Neuron (in vitro differentiated cells): ENCODE results near the gene PLEKHB2.
"Not testable (repeated sequence)": the region's sequence is repeated elsewhere in the genome, so short reads cannot be mapped to it uniquely, and the experiment has no call there.

Source experiments
- H2AFZ ChIP-seq: one replicate; pipeline ENCODE4 v1.6.1; 2013; ENCODE audit warnings: low read depth, mild to moderate bottlenecking, inconsistent platforms, low read length, moderate library complexity
- H3K27me3 ChIP-seq: one replicate; pipeline ENCODE4 v1.6.1; 2013; ENCODE audit warnings: low read length; ENCODE audit not compliant: insufficient read depth
- H3K36me3 ChIP-seq: one replicate; pipeline ENCODE4 v1.6.1; 2013; ENCODE audit warnings: low read length; ENCODE audit not compliant: insufficient read depth
- H3K4me1 ChIP-seq: one replicate; pipeline ENCODE4 v1.6.1; 2013; ENCODE audit warnings: low read length; ENCODE audit not compliant: insufficient read depth
- H3K4me3 ChIP-seq: 2 replicates; pipeline ENCODE4 v1.5.1; 2013; ENCODE audit warnings: mild to moderate bottlenecking, low read length, moderate library complexity
- H3K9me3 ChIP-seq: one replicate; pipeline ENCODE4 v1.6.1; 2013; ENCODE audit warnings: low read length

The PLEKHB2 gene, protein sequence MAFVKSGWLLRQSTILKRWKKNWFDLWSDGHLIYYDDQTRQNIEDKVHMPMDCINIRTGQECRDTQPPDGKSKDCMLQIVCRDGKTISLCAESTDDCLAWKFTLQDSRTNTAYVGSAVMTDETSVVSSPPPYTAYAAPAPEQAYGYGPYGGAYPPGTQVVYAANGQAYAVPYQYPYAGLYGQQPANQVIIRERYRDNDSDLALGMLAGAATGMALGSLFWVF

DNA sequence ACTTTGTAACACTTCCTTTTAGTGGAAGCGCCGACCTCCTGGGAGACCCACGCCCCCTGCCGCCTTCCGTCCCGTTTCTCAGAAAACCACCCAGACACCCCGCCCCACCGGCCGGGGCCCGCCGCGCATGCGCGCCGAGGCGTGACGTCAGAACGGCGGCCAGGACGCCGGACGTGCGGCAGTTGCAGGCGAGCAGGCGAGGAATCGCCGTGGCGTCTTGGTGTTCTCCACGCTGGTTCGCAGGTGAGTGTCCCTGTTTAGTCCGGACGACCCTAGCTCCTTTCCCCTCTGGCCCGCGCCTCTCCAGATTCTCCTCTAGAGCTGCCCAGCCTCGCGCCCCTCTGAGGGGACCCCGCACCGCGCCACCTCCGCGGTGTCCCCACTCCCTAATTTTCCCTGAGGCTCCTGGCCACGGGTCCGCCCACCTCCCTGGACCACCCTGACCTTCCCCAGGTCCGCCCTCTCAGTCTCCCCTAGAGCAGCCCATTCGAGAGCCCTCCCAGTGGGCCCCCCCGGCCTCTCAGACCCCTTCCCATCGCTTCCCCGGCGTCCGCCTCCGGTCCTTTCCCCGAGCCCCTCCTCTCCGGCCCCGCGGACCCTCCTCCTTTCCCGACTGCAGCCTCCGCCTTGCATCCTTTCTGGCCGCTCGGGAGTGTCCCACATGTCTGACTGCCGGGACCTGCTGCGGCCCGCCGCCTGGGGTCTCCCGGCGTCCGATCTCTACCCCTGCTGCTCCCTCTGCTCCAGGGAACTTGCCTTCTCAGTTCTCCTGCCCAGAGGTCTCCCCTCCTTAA lies at the start of gene PLEKHB2:
Gene PLEKHB2, plus strand, starts transcription at position 181 of the 794 bp plus-strand sequence. CDS start 15,606 bp downstream, outside the sequence.
- Histone ChIP-seq H3K36me3 (no peaks in the 10 kb centered on the region), H2AFZ (peak within 1 kb of the TSS; percentile 98), H3K9me3 (no peaks in the 10 kb centered on the region), H3K4me3 (peak within 1 kb of the TSS; percentile 72), H3K27me3 (no peaks in the 10 kb centered on the region), H3K4me1 (peaks cover 19% of the 10 kb centered on the region)

DNA sequence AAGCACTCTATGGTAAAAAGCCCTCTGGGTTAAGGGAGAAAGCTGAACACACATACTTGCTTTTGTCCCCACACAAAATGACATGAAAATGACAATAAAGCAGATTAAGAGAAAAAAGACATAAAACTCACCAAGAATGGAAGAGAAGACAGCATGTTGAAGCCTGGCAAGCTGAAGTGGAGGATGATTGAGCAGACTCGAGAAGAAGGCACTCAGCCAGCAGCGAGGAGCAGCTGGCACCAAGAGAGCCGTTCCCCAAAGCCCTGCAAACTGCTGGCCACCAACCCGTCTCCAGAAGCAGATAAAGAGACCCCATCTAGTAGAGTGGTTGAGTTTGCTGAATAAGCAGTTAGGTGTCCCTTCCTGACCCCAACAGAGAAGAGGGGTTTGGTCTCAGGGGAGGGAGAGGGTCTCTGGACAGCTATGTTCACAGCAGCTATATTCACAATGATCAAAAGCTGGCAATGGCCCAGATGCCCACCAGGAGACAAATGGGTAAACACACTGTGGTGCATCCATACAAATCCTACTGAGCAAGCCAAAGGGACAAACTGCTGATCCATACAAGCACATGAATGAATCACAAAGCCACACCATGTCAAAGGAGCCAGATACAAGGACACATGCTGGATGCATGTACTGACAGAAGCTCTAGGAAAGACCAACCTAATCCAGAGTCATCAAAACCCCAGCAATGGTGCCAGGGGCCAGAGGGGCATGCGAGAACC lies 48.8 kb upstream of the PLEKHB2 start:
- no peaks in the 10 kb centered on the region for H3K9me3 ChIP-seq
- no peaks in the 10 kb centered on the region for H3K27me3 ChIP-seq
- no peaks in the 10 kb centered on the region for H3K4me1 ChIP-seq
- peaks cover 75% of the 10 kb centered on the region for H3K36me3 ChIP-seq
- H2AFZ ChIP-seq, result no peak overlapping the region
- no peak overlapping the region for H3K4me3 ChIP-seq

DNA sequence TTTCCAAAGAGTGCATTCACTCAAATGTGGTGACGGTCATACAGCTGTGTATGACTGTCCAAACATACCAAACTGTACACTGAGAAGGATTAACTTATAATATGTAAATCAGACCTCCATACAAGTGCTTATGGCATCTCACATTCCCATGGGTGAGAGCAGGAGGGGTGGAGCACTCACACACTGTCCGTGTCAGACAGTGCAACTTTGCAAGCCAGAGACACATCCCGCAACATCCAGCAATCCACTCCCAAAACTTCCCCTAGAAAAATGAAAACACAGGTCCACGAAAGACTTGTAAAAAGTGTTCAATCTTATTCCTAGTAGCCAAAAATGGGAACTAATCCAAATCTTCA lies 48.2 kb upstream of the PLEKHB2 start:
- no peaks in the 10 kb centered on the region for H3K4me1 ChIP-seq
- H3K27me3 ChIP-seq, result no peaks in the 10 kb centered on the region
- H3K36me3 ChIP-seq, result peaks cover 74% of the 10 kb centered on the region
- no peak overlapping the region for H3K4me3 ChIP-seq
- H2AFZ ChIP-seq, result no peak overlapping the region
- H3K9me3 ChIP-seq, result no peaks in the 10 kb centered on the region

DNA sequence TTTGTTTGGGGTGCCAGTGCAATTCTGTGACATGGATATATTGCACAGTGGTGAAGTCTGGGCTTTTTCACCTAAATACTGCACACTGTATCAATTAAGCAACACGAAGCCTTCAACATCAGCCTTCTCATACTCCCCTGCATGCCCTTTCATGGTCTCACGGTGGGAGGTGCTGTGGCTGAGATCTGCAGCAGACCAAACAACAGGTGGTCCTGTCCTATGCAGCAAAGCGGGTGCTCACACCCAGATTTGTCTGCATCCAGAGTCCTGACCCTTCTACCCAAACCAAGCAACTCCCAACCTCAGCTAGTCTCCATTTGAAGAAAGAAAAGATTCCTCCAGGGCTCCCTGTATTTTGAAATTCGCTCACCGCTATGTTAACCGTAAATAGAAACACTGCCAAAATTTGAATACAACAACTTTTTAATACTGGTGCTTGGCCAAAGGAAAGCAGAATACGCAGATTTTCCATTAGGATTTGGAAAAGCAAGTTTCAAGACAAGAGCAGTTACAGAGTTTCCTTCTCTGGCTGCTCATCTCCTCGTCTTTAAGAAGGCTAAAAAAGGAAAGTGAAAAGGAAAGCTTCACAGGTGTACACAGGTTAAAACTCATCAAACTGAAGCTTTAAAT lies 46.8 kb upstream of the PLEKHB2 start:
- Histone ChIP-seq H3K27me3 (no peaks in the 10 kb centered on the region), H3K36me3 (peaks cover 71% of the 10 kb centered on the region), H3K9me3 (no peaks in the 10 kb centered on the region), H2AFZ (no peak overlapping the region), H3K4me1 (no peaks in the 10 kb centered on the region), H3K4me3 (no peak overlapping the region)

DNA sequence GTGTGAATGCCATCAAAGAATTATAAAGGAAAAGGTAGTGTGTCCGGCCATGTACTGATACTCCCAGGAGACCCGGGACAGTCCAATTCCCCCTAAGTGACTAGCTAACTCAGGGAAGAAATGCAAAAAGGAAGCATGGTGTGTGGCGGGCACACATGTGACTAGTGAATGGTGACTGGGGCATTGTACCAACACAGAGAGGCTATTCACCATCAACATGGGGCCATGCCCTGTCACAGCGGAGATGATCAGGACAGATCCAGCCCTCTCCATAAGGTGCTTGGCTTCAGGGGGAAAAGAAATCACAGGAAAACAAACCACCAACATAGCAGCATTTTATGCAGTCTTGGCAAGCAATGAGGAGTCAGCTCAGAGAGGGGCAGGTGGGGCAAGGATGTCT lies 46.2 kb upstream of the PLEKHB2 start:
- Histone ChIP-seq H3K27me3 (no peaks in the 10 kb centered on the region), H3K4me1 (no peaks in the 10 kb centered on the region), H2AFZ (no peak overlapping the region), H3K9me3 (no peaks in the 10 kb centered on the region), H3K36me3 (peaks cover 70% of the 10 kb centered on the region), H3K4me3 (no peak overlapping the region)

DNA sequence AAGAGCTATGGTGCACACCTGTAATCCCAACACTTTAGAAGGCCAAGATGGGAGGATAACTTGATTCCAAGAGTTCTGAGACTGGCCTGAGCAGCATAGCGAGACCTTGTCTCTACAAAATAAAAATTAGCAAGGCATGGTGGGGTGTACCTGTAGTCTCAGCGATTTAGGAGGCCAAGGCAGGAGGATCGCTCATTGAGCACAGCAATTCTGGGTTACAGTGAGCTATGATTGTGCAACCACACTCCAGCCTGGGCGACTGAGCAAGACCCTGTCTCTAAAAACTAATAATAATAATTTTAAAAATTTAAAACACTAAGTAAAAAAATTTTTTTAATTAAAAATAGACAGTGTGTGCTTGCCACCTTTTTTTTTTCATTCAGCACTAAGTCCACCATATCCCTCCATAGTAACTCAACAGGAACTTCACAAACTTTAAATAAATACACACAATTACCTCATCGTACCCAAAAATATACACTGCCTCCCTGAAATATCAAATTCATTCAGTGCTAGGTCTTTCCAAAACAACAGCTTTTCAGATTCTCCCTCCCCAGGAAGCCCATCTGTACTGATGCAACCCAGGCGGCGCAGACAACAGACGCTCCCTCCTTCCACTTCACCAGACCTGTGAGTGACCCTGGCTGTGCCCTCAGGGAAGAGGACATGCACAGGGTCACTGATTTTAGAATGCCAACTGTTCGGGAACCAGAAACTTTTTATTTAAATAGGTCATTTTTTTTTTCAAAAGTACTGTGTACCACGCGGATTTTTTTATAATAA lies 41.4 kb upstream of the PLEKHB2 start:
- Histone ChIP-seq H3K9me3 (peaks cover 2% of the 10 kb centered on the region), H3K4me1 (peaks cover 13% of the 10 kb centered on the region), H3K4me3 (no peak overlapping the region), H3K27me3 (no peaks in the 10 kb centered on the region), H2AFZ (no peak overlapping the region), H3K36me3 (peaks cover 60% of the 10 kb centered on the region)

DNA sequence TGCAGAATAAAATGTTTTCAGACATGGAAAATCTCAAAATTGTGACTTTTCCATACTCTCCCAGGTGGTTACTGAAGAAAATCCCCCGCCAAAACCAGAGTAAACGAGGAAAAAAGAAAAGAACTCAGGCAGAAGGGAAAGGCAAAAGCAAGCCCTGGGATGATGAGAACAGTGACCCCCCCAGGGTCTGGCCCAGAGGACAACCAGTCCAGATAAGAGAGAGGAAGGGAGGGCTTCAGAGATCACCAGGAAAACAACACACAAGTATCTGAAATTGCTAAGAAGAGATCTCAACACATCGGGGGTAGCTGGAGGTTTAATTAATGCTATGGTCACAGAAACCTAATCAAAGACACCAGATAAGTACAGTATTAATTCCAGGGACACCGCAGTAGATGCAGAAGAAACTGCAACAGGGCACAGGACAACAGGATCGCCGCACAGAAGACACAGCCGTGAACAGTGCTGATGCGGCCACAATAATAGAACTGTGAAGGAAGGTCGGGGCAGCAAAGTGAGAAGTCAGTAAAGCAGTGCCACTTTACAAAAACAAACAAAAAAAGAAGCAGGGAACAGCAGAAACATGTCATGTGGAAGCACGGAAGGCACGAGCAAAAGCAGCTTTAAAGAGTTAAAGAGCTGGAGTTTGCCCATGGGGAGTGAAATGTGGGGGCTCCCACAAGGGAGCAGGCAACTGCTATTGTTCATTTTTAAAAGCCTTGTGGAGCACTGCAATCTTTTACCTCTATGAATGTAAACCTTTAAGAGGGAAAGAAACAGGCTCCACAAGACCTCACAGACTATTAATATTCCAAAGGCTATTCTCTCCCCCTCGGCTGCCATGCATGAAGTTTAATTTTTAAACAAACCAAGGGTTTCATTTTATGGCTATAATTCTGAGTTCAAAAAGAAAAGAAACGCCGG lies 40.3 kb upstream of the PLEKHB2 start:
- Histone ChIP-seq H3K4me3 (no peak overlapping the region), H3K9me3 (peaks cover 2% of the 10 kb centered on the region), H3K36me3 (peaks cover 64% of the 10 kb centered on the region), H3K4me1 (peaks cover 13% of the 10 kb centered on the region), H3K27me3 (no peaks in the 10 kb centered on the region), H2AFZ (no peak overlapping the region)

DNA sequence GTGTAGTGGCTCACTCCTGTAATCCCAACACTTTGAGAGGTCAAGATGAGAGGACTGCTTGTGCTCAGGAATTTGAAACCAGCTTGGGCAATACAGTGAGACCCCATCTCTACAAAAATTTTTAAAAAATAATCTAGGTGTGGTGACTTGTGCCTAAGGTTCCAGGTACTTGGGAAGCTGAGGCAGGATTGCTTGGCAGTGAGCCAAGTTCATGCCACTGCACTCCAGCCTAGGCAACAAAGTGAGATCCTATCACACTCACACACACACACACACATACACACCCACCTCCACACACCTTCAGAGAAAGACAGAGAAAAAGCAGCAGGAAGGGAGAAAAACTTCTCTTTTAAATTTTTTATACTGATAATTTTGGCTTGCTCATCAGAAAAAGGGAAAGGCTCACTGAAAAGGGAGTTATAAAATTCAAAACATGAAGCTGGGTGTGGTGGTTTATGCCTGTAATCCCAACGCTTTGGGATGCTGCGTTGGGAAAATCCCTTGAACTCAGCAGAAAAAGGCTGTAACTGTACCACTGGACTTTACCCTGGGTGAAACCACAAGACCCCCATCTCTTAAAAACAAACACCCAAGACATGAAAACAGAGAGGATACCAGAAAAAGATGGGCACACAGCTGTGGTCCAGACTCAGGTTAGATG lies 37.5 kb upstream of the PLEKHB2 start:
- Histone ChIP-seq H3K9me3 (peaks cover 2% of the 10 kb centered on the region), H3K4me1 (peaks cover 13% of the 10 kb centered on the region), H3K27me3 (no peaks in the 10 kb centered on the region), H2AFZ (no peak overlapping the region), H3K36me3 (peaks cover 74% of the 10 kb centered on the region), H3K4me3 (no peak overlapping the region)

DNA sequence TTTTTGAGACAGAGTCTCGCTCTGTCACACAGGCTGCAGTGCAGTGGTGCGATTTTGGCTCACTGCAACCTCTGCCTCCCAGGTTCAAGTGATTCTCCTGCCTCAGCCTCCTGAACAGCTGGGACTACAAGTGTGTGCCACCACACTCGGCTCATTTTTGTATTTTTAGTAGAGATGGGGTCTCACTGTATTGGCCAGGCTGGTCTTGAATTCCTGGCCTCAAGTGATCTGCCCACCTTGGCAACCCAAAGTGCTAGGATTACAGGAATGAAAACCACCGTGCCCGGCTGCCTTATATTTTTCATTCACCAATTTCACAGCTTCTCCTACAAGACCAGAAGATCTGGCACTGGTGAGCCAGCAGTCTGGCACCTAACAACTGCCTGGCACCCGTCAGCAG lies 37.0 kb upstream of the PLEKHB2 start:
- not testable (repeated sequence) for H3K4me3 ChIP-seq, H3K9me3 ChIP-seq, H3K27me3 ChIP-seq, H2AFZ ChIP-seq
- H3K36me3 ChIP-seq, result peaks cover 74% of the 10 kb centered on the region
- peaks cover 13% of the 10 kb centered on the region for H3K4me1 ChIP-seq

DNA sequence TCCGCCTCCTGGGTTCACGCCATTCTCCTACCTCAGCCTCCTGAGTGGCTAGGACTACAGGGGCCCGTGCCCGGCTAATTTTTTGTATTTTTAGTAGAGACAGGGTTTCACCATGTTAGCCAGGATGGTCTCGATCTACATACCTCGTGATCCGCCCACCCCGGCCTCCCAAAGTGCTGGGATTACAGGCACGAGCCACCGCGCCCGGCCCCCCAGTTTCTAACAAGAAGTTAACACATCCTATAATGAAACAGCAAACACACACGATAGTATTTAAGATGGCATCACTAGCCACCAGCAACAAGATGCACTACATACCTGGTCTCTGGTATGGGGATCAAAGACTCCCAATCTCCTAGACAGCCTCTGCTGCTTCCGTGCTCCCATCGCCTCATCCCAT lies 29.6 kb upstream of the PLEKHB2 start:
- not testable (repeated sequence) for H2AFZ ChIP-seq, H3K4me1 ChIP-seq, H3K9me3 ChIP-seq, H3K27me3 ChIP-seq, H3K4me3 ChIP-seq
- H3K36me3 ChIP-seq, result peaks cover 85% of the 10 kb centered on the region

DNA sequence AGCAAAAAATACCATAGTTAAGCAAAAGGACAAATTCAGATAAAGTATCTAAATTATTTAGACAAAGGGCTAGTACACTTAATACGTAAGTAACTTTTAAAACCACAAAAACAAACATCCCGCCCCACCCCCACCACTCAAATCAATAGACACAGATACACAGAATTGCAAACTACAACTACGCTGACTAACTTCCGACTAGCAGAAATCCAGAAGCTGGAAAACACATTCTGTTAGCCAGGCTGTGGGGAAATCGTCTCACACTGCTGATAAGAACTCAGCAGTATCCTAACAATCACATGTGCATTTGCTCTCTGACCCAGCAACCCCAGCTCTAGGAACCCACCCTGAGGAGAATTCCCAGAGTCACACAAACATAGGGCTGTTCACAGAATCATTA lies 28.4 kb upstream of the PLEKHB2 start:
- Histone ChIP-seq H3K4me3 (no peak overlapping the region), H2AFZ (no peak overlapping the region), H3K36me3 (peaks cover 84% of the 10 kb centered on the region), H3K27me3 (no peaks in the 10 kb centered on the region), H3K4me1 (no peaks in the 10 kb centered on the region), H3K9me3 (no peaks in the 10 kb centered on the region)
